Central memory CD4-positive, alpha-beta T cell (primary cell): ENCODE results near the gene MAD1L1.
A peak's percentile ranks its signal among the peaks of the same experiment; 100 is the strongest.
"Not testable (repeated sequence)": the region's sequence is repeated elsewhere in the genome, so short reads cannot be mapped to it uniquely, and the experiment has no call there.

ENCODE experiments used
- DNase-seq: peaks from one replicate; pipeline ENCODE4 v3.0.0; 2022

Gene MAD1L1

GRCh38 chr7:2080477-2080876 is 152.3 kb downstream of the MAD1L1 start:
- DNase-seq = no peak

DNA sequence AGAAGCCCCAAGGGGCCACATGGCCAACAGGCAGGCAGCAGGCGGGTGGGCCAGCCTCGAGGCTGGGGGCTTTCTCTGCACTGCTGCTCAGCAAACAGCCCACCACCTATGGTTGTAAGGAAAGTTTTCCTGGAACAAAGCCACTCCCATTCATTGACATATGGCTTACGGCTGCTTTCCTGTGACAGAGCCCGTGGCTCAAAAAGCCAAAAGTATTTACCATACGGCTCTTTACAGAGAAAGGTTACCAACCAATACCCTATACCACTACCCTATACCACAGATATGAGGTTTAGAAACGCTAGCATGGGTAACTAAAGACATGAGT is 152.7 kb downstream of the MAD1L1 start:
- no peak for DNase-seq

DNA sequence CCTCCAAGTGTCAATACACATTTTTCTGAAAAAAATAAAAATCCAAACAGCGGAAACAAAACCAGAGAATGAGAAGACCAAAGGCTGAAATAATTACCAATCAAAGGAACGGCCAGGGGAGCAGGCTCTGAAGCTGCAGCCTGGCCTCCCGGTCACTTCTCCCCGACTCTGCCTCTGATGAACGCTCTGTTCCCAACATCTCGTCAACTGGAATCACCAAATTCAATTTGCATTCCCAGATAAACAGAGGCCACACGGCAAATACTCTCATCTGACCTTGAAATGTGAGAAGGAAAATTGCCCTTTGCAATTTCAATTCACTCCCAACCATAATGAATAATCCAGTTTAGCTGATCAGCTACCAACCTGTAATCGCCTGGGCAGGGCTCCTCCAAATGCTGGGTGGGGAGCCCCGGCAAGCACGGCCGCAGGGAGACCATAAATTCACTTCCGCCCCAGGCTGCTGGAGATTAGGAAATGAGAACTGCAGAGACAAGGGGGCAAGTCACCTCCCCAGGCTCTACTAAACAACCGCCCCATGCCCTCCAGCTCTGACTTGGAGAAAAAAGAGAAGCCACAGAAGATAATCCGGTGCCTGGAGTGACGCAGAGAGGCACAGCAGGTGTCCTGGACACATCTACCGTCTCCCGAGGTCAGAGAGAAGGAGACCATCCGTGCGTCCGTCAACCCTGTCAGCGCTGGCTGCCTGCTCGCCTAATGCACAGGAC is 153.2 kb downstream of the MAD1L1 start:
- DNase-seq = no peak

- no peak for DNase-seq
These were observed 153.8 kb downstream of the MAD1L1 start for GRCh38 chr7:2078899-2079298.

DNA sequence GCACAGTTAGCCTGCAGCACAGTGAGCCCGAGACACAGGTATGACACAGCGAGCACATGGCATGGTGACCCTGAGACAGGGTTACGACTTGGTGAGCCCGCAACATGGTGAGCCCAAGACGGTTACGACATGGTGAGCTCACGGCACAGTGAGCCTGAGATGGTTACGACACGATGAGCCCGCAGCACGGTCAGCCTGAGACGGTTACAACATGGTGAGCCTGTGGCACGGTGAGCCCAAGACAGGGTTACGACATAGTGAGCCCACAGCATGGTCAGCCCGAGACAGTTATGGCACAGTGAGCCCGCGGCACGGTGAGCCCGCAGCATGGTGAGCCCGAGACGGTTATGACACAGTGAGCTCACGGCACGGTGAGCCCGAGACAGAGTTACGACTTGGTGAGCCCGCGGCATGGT is 156.1 kb downstream of the MAD1L1 start:
- no peak for DNase-seq

- no peak for DNase-seq
These were observed 156.9 kb downstream of the MAD1L1 start for GRCh38 chr7:2075811-2076210.

DNA sequence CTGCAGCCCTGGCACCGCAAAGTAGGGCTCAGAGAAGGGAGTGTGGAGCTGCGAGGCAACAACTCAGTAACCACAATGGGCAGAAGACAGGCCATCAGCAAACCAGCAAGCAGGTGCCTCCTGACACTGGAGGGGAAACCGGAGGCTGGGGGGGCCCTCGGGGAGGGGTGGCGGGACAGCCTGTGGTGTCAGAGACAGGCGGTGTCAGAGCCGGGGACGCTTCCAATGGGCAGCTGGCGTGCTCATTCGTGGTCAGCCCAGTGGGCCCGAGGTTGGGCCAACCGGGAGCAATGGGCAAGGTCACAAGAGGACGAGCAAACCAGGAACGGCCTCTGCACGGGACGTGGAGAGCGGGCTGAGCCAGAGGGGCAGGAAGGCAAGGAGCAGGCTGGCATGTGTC is 158.1 kb downstream of the MAD1L1 start:
- DNase-seq = no peak

GRCh38 chr7:2072798-2073197 is 159.9 kb downstream of the MAD1L1 start:
- DNase-seq = no peak

GRCh38 chr7:2072042-2072441 is 160.7 kb downstream of the MAD1L1 start:
- DNase-seq = no peak

DNA sequence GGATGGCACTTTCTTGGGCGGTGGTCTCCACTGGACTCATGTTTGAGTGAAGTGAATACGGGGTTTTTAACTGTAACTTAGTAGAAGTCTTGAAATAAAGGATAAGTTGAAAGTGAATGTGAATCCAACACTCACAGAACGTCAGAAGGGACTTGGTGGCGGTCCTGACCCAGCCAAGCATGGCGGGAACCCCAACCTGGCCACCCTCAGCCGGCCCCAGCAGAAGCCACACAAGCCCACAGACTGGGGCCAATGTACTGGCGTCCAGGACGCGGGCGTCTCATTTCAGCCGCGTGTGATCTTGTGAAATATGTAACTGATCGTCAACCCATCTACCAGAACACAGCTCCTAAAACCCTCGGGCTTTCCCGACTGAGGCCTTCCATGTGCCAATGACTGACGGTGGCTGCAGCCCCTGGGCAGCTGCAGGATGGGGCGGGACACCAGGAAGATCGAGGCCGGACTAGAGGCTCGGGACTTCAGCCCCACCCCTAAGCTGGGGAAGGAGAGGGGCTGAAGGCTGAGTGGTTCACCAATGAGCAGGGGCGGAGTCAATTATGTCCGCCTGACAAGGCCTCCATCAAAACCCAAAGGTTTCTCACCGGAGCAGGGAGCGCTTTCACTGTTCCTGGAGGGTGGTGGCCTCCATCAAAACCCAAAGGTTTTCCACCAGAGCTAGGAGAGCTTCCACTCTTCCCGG is 161.5 kb downstream of the MAD1L1 start:
- no peak for DNase-seq

- DNase-seq = no peak
These were observed 162.5 kb downstream of the MAD1L1 start for GRCh38 chr7:2070151-2070763.

DNA sequence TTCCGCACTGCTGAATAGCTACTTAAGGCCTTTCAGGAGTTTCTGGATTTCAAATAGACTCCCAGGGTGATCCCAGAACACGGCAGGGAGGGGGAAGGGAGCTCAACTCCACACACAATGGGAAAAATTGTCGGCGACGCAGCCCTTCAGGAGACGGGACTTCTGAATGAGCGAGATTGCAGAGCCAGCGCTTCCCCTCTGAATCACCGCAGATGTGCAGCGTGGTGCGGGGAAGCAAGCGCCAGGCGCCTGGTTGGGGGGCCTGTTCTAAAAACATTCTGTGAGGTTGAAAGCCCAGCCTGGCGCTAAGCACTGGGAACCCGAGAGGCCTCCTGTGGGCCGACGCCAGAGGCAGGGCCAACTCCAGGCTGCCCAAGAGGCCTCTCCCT is 163.3 kb downstream of the MAD1L1 start:
- DNase-seq = no peak

- DNase-seq = no peak
These were observed 163.9 kb downstream of the MAD1L1 start for GRCh38 chr7:2068693-2069471.

- DNase-seq = peak; percentile 35
These were observed 166.4 kb downstream of the MAD1L1 start for GRCh38 chr7:2066251-2066919.

DNA sequence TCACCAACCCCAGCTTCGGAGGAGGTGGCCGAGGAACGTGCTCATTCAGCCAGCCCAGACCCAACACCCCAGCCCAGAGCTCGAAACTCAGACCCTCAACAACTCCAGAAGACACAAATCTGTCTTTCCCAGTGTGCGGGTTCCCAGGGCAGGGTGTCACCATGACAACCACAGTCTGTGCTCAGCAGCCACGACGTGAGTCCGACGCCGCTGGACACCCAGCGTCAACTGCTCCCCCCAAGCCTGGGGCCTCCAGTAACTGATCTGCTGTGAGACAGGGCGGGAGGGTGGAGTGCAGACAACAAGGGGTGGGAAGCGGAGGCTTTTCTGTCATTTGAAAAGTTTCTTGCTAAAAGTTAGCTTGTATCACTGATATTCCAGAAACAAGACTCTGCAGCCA is 167.2 kb downstream of the MAD1L1 start:
- DNase-seq = no peak

GRCh38 chr7:2063563-2064260 is 169.0 kb downstream of the MAD1L1 start:
- DNase-seq = no peak

DNA sequence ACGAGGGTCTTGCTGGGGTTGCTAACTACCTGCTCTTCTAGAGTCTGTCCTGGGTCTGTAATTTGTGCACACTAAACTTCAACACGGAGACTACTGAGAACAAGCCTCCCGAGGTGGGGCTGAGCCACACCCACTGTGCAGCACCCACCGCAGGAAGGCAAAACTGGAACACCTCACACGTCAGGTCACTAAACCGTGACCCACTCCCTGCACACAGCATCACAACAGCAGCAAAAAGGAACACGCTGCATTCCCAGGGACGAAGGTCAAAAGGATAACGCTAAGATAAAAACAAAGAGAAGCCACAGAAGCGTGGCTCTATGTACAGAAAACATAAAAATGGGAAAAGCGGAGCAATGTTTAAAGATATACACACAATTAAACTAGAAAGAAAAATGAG is 170.1 kb downstream of the MAD1L1 start:
- no peak for DNase-seq

DNA sequence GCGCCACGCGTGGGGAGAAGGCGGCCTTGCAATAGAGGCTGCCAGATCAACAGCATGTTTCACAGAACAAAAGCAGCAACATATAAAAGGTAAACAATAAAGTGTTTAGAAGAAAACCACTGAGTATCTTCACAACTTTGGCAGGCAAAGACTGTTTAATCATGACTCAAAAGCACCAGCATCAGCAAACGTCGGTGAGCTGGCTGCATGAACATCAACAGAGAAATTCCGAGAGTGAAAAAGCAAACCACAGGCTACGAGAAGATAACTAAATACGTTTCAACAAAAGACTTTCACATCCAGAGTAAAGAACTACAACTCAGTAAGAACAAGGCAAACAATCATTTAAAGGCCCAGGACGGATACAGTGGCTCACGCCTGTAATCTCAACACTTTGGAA is 172.0 kb downstream of the MAD1L1 start:
- no peak for DNase-seq

DNA sequence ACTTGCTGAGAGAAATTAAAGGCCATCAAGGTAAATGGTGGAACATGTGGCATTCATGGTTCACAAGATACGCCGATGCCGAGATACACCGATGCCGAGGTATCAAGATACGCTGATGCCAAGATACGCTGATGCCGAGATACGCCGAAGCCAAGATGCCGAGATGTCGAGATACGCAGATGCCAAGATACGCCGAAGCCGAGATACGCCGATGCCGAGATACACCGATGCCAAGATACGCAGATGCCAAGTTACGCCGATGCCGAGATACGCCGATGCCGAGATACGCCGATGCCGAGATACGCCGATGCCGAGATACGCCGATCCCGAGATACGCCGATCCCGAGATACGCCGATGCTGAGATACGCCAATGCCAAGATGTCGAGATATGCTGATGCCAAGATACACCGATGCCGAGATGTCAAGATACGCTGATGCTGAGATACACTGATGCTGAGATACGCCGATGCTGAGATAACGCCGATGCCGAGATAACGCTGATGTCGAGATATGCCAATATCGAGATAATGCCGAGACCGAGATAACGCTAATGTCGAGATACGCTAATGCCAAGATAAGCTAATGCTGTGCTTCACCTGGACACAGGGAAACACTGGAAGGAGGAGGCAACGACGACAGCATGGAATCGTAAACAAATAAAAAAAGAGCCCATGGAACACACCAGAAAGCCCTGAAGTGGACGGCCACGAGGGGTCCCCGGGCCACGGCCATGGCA is 172.6 kb downstream of the MAD1L1 start:
- no peak for DNase-seq

DNA sequence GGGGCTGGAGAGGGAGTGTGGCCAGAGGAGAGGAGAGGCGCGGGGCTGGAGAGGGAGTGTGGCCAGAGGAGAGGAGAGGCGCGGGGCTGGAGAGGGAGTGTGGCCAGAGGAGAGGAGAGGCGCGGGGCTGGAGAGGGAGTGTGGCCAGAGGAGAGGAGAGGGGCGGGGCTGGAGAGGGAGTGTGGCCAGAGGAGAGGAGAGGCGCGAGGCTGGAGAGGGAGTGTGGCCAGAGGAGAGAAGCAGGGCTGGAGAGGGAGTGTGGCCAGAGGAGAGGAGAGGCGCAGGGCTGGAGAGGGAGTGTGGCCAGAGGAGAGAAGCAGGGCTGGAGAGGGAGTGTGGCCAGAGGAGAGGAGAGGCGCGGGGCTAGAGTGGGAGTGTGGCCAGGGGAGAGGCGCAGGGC is 174.5 kb downstream of the MAD1L1 start:
- DNase-seq = not testable (repeated sequence)

GRCh38 chr7:2055956-2056355 is 176.8 kb downstream of the MAD1L1 start:
- DNase-seq = no peak

DNA sequence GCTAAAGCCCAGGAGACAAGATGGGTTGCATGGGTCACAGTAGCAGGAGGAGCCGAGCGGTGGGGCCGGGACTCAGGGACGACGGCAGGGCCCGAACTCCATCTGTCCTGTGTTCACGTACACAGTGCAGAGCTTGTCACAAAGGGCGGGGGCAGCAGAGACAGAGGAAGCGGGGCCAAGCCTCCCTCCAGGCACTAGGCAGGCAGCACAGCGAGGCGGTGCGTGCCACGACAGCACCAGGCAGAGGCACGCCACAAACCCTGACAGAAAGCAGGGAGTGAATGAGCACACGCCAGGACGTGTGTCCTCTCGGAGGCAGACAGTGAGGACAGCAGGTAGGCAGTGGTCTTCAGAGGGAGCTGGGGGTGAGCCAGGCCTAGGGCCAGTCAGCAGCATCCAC is 177.8 kb downstream of the MAD1L1 start:
- no peak for DNase-seq
